ENCODE measurements around the gene PTPRD. TPM values are rescaled to one million over a fixed set of nuclear protein-coding genes. Genes with fewer than 3 reads are reported as not detected.

Gene PTPRD
- total RNA-seq, 4 donors from 2014 or later, result 19.6 to 78.9 (median 45.6) TPM

DNA sequence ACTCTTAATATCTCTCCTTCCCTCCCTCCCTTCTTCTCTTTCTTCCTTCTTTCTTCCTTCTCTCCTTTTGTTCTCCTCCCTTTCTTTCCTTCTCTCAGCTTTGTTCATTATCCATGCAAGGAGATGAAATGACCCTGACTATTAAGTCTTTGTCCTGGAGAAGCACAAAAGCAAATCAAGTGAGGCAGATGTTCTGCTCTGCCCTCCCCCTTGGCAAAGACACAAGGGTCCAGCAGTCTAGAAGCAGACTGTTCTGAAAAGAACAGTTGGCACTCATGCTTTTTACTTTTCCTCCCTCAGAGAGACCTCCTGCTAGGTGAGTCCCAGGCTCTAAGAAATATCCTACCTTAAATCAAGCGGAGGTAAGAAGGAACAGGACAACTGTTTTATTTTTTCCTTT lies 1745.7 kb downstream of the PTPRD start:
- no peaks in the 10 kb centered on the region for H3K4me1 ChIP-seq
- no peaks in the 10 kb centered on the region for H3K27me3 ChIP-seq
- no peak for DNase-seq
- H3K36me3 ChIP-seq, result no peaks in the 10 kb centered on the region
- H3K4me3 ChIP-seq (replicated peaks in 1 of 3), result no peak overlapping the region
- intact Hi-C loops (cut with DNase I), result no loop called here
- no peak for TF ChIP-seq POLR2A (IDR thresholded peaks at IDR 0.05)
- TF ChIP-seq, protein P1, sequence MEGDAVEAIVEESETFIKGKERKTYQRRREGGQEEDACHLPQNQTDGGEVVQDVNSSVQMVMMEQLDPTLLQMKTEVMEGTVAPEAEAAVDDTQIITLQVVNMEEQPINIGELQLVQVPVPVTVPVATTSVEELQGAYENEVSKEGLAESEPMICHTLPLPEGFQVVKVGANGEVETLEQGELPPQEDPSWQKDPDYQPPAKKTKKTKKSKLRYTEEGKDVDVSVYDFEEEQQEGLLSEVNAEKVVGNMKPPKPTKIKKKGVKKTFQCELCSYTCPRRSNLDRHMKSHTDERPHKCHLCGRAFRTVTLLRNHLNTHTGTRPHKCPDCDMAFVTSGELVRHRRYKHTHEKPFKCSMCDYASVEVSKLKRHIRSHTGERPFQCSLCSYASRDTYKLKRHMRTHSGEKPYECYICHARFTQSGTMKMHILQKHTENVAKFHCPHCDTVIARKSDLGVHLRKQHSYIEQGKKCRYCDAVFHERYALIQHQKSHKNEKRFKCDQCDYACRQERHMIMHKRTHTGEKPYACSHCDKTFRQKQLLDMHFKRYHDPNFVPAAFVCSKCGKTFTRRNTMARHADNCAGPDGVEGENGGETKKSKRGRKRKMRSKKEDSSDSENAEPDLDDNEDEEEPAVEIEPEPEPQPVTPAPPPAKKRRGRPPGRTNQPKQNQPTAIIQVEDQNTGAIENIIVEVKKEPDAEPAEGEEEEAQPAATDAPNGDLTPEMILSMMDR (IDR thresholded peaks at IDR 0.05), result no peak
- H3K9me3 ChIP-seq, result no peaks in the 10 kb centered on the region
- no peak overlapping the region for H3K27ac ChIP-seq
- 94 to 95% methylated on average over 1 of the region's 1 CpG for WGBS, 2 donors

DNA sequence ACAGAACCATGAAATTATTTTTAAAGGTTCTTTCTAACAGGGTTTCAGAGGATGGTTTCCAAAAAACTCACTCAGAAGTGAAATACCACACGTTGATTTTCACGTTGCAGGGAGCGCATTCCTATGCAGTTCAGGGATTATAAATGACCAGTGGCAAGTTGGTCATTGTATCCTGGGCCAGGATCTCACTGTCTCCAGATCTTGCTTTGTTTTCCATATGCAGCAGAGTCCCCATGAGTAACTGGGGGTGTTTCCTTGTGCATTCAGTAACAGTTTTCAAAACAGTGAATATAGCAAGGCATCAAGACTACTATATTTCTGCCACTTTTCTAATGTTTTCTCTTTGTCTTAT lies 1748.3 kb downstream of the PTPRD start:
- H3K27ac ChIP-seq, result no peak overlapping the region
- H3K36me3 ChIP-seq, result no peaks in the 10 kb centered on the region
- no peak for DNase-seq
- TF ChIP-seq POLR2A (IDR thresholded peaks at IDR 0.05), result no peak
- TF ChIP-seq, protein P1 (IDR thresholded peaks at IDR 0.05), result no peak
- H3K4me1 ChIP-seq, result no peaks in the 10 kb centered on the region
- no peaks in the 10 kb centered on the region for H3K27me3 ChIP-seq
- no peaks in the 10 kb centered on the region for H3K9me3 ChIP-seq
- intact Hi-C loops (cut with DNase I), result no loop called here
- 46 to 48% methylated on average over 3 of the region's 3 CpGs for WGBS, 2 donors
- H3K4me3 ChIP-seq (replicated peaks in 1 of 3), result no peak overlapping the region

DNA sequence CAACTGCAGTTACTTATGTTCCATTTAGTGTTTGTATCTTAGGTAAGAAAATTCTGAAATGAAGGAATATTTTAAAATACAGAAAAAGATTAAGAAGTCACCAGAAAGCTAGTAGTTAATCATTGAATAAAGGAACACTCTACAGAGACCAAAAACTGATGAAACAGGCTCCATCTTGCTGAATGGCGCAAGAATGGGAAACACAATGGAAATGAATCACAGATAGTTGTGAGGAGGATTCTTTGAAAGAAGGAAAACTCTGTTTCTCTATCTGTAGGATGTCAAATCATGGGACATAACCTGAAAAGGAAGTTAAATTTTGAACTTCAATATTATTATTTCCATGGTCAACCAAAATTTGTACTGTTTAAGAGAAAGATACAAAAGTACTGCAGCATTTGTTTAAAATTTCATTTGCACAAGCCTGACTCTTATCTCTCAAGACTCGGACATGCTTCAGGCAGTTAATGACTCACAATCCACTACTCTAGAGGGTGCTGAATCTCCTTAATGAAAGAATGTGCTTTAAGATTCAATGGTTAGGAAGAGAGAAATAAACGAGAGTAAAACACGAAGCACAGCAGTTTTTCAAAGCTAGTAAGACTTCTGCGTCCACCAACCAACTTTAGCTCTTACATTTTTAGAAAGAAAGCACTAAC lies 1748.8 kb downstream of the PTPRD start:
- Histone ChIP-seq H3K36me3 (no peaks in the 10 kb centered on the region), H3K4me3 (replicated peaks in 1 of 3) (no peak overlapping the region), H3K27ac (no peak overlapping the region), H3K4me1 (no peaks in the 10 kb centered on the region), H3K27me3 (no peaks in the 10 kb centered on the region), H3K9me3 (no peaks in the 10 kb centered on the region)
- no peak for DNase-seq
- no peak for TF ChIP-seq POLR2A (IDR thresholded peaks at IDR 0.05)
- TF ChIP-seq, protein P1 (IDR thresholded peaks at IDR 0.05), result no peak
- WGBS, 2 donors, result 46% methylated on average over 5 of the region's 5 CpGs
- intact Hi-C loops (cut with DNase I), result no loop called here

DNA sequence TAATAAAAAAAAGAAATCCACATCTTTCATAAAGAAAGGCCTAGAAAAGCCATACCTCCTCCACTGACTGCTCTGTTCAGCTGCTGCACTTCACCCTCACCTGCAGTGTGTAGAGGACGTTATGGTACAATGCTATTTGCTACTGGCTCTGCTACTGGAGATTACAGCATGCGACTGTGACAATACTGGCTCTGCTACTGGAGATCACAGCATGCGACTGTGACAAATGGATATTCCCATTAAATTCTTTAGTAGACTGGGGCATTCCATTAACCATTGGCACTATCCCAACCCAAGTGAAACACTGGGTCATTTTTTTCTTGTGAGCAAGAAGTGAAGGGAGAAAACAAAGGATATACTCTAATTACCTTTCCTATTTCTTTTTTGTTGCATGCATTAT lies 1749.7 kb downstream of the PTPRD start:
- no peak for DNase-seq
- H3K9me3 ChIP-seq, result no peaks in the 10 kb centered on the region
- TF ChIP-seq POLR2A (IDR thresholded peaks at IDR 0.05), result no peak
- TF ChIP-seq, protein P1 (IDR thresholded peaks at IDR 0.05), result no peak
- no peak overlapping the region for H3K4me3 ChIP-seq (replicated peaks in 1 of 3)
- H3K4me1 ChIP-seq, result peaks cover 0 to 2% of the 10 kb centered on the region in 2 donors
- H3K27me3 ChIP-seq, result no peaks in the 10 kb centered on the region
- no peaks in the 10 kb centered on the region for H3K36me3 ChIP-seq
- H3K27ac ChIP-seq, result no peak overlapping the region
- intact Hi-C loops (cut with DNase I), result no loop called here
- 72 to 92% methylated on average over 3 of the region's 3 CpGs for WGBS, 2 donors

DNA sequence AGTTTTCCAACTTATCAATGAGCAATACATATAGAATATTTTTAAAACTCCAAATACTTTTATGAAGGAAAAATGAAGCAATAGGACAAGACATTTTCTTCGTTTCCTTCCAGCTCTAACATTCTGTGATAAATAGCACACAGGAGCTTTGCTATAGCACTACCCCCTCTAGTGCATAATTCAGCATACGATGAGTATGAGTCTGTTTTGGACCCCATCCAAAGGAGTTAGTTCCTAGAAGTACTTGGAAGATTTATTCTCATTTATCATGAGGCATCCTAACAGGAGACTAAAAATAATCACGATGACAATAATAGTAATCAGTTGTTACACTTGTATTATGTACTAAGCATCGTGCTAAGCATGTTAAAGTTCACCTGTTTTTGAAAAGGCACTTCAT lies 1751.9 kb downstream of the PTPRD start:
- Histone ChIP-seq H3K36me3 (no peaks in the 10 kb centered on the region), H3K27ac (no peak overlapping the region), H3K4me3 (replicated peaks in 1 of 3) (no peak overlapping the region), H3K9me3 (no peaks in the 10 kb centered on the region), H3K27me3 (peaks cover 12% of the 10 kb centered on the region), H3K4me1 (peaks cover 5 to 8% of the 10 kb centered on the region in 2 donors)
- no peak for DNase-seq
- WGBS, 2 donors, result 71 to 72% methylated on average over 4 of the region's 4 CpGs
- TF ChIP-seq, protein P1 (IDR thresholded peaks at IDR 0.05), result no peak
- TF ChIP-seq POLR2A (IDR thresholded peaks at IDR 0.05), result no peak
- intact Hi-C loops (cut with DNase I), result no loop called here

Data from thyroid gland (tissue), 4 donors.